Sigmoid colon (tissue), 7 donors: ENCODE data around the gene TRABD2B. TPM values are rescaled to one million over a fixed set of nuclear protein-coding genes. Genes with fewer than 3 reads are reported as not detected.
"Not testable (repeated sequence)": the region's sequence is repeated elsewhere in the genome, so short reads cannot be mapped to it uniquely, and the experiment has no call there.

Source experiments
- DNase-seq: peaks from one replicate; pipeline ENCODE4 v3.0.0-alpha.2; 2019
- H3K27ac ChIP-seq, 4 donors: fragments of 200-600 bp; sonication (generic); one replicate each; pipeline ENCODE4 v1.5.1; 2016 to 2019; ENCODE audit warnings: mild to moderate bottlenecking in 1 of 4
- H3K27me3 ChIP-seq, 3 donors: fragments of 200-600 bp; sonication (generic); one replicate each; pipeline ENCODE4 v1.5.1; 2019; ENCODE audit warnings: mild to moderate bottlenecking in 1 of 3
- H3K36me3 ChIP-seq, 4 donors: fragments of 200-600 bp; sonication (generic); one replicate each; pipeline ENCODE4 v1.5.1; 2016 to 2019
- H3K4me1 ChIP-seq, 4 donors: fragments of 200-600 bp; sonication (generic); one replicate each; pipeline ENCODE4 v1.5.1; 2017 to 2019
- H3K4me3 ChIP-seq, 4 donors: fragments of 200-600 bp; sonication (generic); one replicate each; pipeline ENCODE4 v1.5.1; 2017 to 2019; ENCODE audit warnings: mild to moderate bottlenecking in 2 of 4, moderate library complexity in 1 of 4
- H3K9me3 ChIP-seq, 4 donors: fragments of 200-600 bp in 3 of 4; sonication (generic) in 3 of 4; one replicate each; pipeline versions ENCODE4 v1.5.1 to v1.6.1; 2013 to 2019
- EP300 ChIP-seq, 4 donors: sonication (generic); formaldehyde crosslinking; IDR thresholded peaks; one replicate each; pipeline ENCODE4 v1.6.1; 2017; ENCODE audit warnings: antibody characterized with exemption in 4 of 4
- POLR2A ChIP-seq, 2 donors: fragments of 450-650 bp; IDR thresholded peaks; one replicate each; pipeline ENCODE4 v1.6.1; 2016; ENCODE audit warnings: antibody characterized with exemption in 2 of 2, mild to moderate bottlenecking in 2 of 2, moderate library complexity in 2 of 2
- POLR2AphosphoS5 ChIP-seq, 4 donors: sonication (generic); formaldehyde crosslinking; IDR thresholded peaks; one replicate each; pipeline ENCODE4 v1.6.1; 2017; ENCODE audit warnings: antibody characterized with exemption in 4 of 4
- WGBS, 2 donors: extraction: QIAGEN DNeasy Blood & Tissue Kit; methylation state at CpG; one replicate each; pipeline ENCODE4 v1.1.7; 2013; 5-methylcytosine and 5-hydroxymethylcytosine counted together
- intact Hi-C: fragments of 100-400 bp; cut with DNase I; formaldehyde crosslinking; loops from one replicate; pipeline ENCODE4 v1.15.1; 2023
- polyA plus RNA-seq, 3 donors: library from polyadenylated mRNA; stranded (reverse); fragments of 200-250 nt; gene quantifications; one replicate each; pipeline ENCODE4 v1.2.3, GENCODE V29; 2013
- total RNA-seq, 4 donors: library from RNA; depleted of rRNA; stranded (reverse); fragments of >200 nt; gene quantifications; one replicate each; pipeline ENCODE4 v1.1.0, GENCODE V29; 2016
- TF ChIP-seq, protein P1 (sequence below), 4 experiments: fragments of 450-650 bp in 3 of 4; fragments of 200-600 bp in 1 of 4; IDR thresholded peaks; one replicate each; pipeline ENCODE4 v1.5.1; 2016 to 2019; ENCODE audit warnings: antibody characterized with exemption in 4 of 4, mild to moderate bottlenecking in 3 of 4, moderate library complexity in 2 of 4
- donor health status: healthy with polysubstance abuse.
- donor health status: Bipolar disorder and iron deficiency.
- donor health status: healthy.

TRABD2B gene
- total and polyA plus RNA-seq, 7 donors = 0.63 to 1.8 (median 1.0) TPM; not detected in 1

DNA sequence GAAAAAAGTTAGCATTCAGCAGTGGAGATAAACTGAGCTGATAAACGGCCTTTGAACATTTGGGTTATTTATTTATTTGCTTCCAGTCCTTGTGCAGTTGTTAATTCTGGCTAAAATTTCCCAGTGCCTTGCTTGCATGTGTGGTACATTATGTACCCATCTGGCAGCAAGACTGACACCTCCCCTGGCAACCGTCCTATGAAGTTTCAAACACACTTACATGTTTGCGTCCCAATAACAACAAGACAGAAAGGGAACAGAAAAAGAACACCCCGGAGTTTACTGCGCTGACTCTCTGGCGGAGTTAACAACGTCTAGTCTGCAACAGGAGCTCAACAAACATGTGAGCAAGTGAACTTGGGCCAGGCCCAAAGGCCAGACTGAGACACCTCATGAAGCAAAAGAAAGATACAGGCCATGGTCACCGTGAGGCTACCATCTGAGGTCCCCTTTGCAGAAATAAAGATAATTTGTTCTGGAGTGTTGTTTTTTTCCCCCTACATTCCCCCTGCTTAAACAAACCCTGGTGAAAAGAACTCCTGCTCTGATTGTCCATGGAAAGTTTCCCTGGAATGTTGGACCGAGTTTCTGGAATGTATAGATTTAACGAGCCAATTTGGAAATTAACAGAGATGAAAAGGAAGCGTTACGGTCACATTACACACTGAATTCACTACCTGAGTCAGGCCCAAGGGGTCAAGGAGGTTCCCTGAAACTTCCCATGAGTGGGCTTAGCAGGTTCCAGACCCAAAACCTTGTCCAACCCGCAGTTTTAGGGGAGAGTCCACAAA, 33.4 kb downstream of the TRABD2B start:
- Histone ChIP-seq H3K27ac (peak overlapping the region in 3 of 4 donors; percentile 25 to 62 (median 44)), H3K4me1 (peaks cover 0 to 24% (median 20%) of the 10 kb centered on the region in 4 donors), H3K27me3 (no peaks in the 10 kb centered on the region), H3K36me3 (no peaks in the 10 kb centered on the region), H3K4me3 (no peak overlapping the region), H3K9me3 (no peaks in the 10 kb centered on the region)
- 34 to 65% methylated on average over 13 of the region's 13 CpGs for WGBS, 2 donors
- intact Hi-C loops = no loop called here
- peak in 3 of 4 donors; percentile 36 to 67 (median 45) for TF ChIP-seq POLR2AphosphoS5 (IDR thresholded peaks at IDR 0.05)
- TF ChIP-seq, protein P1, sequence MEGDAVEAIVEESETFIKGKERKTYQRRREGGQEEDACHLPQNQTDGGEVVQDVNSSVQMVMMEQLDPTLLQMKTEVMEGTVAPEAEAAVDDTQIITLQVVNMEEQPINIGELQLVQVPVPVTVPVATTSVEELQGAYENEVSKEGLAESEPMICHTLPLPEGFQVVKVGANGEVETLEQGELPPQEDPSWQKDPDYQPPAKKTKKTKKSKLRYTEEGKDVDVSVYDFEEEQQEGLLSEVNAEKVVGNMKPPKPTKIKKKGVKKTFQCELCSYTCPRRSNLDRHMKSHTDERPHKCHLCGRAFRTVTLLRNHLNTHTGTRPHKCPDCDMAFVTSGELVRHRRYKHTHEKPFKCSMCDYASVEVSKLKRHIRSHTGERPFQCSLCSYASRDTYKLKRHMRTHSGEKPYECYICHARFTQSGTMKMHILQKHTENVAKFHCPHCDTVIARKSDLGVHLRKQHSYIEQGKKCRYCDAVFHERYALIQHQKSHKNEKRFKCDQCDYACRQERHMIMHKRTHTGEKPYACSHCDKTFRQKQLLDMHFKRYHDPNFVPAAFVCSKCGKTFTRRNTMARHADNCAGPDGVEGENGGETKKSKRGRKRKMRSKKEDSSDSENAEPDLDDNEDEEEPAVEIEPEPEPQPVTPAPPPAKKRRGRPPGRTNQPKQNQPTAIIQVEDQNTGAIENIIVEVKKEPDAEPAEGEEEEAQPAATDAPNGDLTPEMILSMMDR (IDR thresholded peaks at IDR 0.05) = no peak
- no peak for TF ChIP-seq POLR2A (IDR thresholded peaks at IDR 0.05)
- peak in 2 of 4 donors; percentile 20 to 89 for TF ChIP-seq EP300 (IDR thresholded peaks at IDR 0.05)
- DNase-seq = peak; percentile 74

DNA sequence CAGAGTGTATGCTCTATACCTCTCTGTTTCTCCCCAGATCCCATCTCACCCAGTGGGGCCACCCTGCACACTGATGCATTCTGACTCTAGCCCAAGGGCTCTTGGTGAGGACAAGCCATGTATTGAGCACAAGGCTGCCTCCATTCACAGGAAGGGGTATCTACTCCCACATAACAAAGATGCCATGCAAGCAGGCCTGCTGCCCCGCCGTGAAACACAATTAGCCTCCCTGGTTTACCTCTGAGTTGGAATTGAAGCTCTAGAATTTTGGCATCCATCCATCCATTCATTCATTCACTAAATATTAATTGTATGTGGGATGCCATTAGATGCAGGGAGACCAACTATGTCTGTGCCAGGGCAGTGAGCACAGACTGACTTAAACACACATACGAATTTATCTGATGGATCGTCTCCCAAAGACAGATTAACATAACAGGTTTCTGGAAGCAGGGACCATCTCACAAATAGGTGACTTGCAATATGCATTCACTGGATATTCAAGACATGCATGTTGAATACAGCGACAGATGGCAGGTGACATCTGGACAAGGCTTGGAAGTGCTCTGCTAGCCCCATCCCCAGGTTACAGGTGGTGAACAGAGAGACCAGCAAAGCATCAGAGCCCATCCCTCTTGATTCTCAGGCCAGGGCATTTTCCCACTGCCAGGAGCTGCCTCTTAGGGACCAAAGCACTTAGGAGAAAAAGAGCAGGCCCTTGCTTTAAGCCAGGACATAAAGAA, 34.3 kb downstream of the TRABD2B start:
- H3K27ac ChIP-seq = peak overlapping the region in 3 of 4 donors; percentile 25 to 62 (median 44)
- no peak for DNase-seq
- 90% methylated on average over 5 of the region's 5 CpGs for WGBS, 2 donors
- TF ChIP-seq POLR2A (IDR thresholded peaks at IDR 0.05) (no peak), EP300 (IDR thresholded peaks at IDR 0.05) (no peak), POLR2AphosphoS5 (IDR thresholded peaks at IDR 0.05) (no peak)
- TF ChIP-seq, protein P1 (IDR thresholded peaks at IDR 0.05) = no peak
- no peaks in the 10 kb centered on the region for H3K9me3 ChIP-seq
- no peaks in the 10 kb centered on the region for H3K36me3 ChIP-seq
- H3K4me3 ChIP-seq = no peak overlapping the region
- H3K27me3 ChIP-seq = no peaks in the 10 kb centered on the region
- H3K4me1 ChIP-seq = peaks cover 0 to 24% (median 20%) of the 10 kb centered on the region in 4 donors
- intact Hi-C loops = no loop called here

DNA sequence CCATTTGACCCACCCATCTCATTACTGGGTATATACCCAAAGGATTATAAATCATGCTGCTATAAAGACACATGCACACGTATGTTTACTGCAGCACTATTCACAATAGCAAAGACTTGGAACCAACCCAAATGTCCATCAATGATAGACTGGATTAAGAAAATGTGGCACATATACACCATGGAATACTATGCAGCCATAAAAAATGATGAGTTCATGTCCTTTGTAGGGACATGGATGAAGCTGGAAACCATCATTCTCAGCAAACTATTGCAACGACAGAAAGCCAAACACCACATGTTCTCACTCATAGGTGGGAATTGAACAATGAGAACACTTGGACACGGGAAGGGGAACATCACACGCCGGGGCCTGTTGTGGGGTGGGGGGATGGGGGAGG, 35.4 kb downstream of the TRABD2B start:
- 87 to 90% methylated on average over 4 to 5 of the region's 5 CpGs for WGBS, 2 donors
- H3K4me3 ChIP-seq, H3K9me3 ChIP-seq, H3K27me3 ChIP-seq, H3K27ac ChIP-seq, DNase-seq, H3K36me3 ChIP-seq, intact Hi-C loops: not testable (repeated sequence)
- H3K4me1 ChIP-seq = peaks cover 0 to 24% (median 20%) of the 10 kb centered on the region in 4 donors

DNA sequence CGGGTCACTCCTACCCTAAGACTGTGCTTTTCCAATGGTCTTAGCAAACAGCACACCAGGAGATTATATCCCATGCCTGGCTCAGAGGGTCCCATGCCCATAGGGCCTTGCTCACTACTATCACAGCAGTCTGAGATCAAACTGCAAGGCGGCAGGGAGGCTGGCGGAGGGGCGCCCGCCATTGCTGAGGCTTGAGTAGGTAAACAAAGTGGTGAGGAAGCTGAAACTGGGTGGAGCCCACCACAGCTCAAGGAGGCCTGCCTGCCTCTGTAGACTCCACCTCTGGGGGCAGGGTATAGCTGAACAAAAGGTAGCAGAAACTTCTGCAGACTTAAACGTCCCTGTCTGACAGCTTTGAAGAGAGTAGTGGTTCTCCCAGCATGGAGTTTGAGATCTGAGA, 40.7 kb downstream of the TRABD2B start:
- H3K27me3 ChIP-seq, DNase-seq, H3K4me3 ChIP-seq, H3K4me1 ChIP-seq, intact Hi-C loops, H3K9me3 ChIP-seq, H3K36me3 ChIP-seq, H3K27ac ChIP-seq: not testable (repeated sequence)
- WGBS, 2 donors = 93 to 94% methylated on average over 6 of the region's 6 CpGs

DNA sequence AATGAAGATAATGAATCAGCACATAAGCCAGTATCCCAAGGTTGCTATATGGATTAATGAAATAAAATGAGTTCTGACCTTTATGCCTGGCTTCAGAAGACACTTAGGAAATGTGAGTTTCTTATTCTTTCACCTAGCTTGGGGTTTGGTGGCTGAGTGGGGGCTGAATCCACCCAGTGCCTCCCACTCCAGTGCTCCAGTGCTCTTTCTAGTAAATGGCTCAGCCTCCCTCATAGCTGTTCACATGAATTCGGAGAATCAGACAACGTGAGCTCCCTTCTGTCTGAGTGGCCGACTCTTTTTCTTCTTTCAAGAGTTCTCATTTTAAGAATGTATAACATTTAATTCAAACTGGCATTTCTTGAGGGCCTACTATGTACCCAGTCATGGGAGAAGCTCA, 43.5 kb downstream of the TRABD2B start:
- Histone ChIP-seq H3K36me3 (no peaks in the 10 kb centered on the region), H3K9me3 (no peaks in the 10 kb centered on the region), H3K4me3 (no peak overlapping the region), H3K27me3 (no peaks in the 10 kb centered on the region), H3K27ac (no peak overlapping the region), H3K4me1 (no peaks in the 10 kb centered on the region)
- 94 to 97% methylated on average over 3 of the region's 3 CpGs for WGBS, 2 donors
- no peak for DNase-seq
- intact Hi-C loops = no loop called here
- TF ChIP-seq POLR2A (IDR thresholded peaks at IDR 0.05) (no peak), EP300 (IDR thresholded peaks at IDR 0.05) (no peak), POLR2AphosphoS5 (IDR thresholded peaks at IDR 0.05) (no peak)
- TF ChIP-seq, protein P1 (IDR thresholded peaks at IDR 0.05) = no peak
